HG03097 (cell line): Measurements from ENCODE around the gene MANF.
"Not testable (repeated sequence)": the region's sequence is repeated elsewhere in the genome, so short reads cannot be mapped to it uniquely, and the experiment has no call there.

Experiments used
- ATAC-seq: cut with Tn5 transposase; IDR thresholded peaks from one replicate; pipeline ENCODE4 v1.9.1; 2021; ENCODE audit not compliant: unreplicated experiment, low FRiP score

MANF gene

DNA sequence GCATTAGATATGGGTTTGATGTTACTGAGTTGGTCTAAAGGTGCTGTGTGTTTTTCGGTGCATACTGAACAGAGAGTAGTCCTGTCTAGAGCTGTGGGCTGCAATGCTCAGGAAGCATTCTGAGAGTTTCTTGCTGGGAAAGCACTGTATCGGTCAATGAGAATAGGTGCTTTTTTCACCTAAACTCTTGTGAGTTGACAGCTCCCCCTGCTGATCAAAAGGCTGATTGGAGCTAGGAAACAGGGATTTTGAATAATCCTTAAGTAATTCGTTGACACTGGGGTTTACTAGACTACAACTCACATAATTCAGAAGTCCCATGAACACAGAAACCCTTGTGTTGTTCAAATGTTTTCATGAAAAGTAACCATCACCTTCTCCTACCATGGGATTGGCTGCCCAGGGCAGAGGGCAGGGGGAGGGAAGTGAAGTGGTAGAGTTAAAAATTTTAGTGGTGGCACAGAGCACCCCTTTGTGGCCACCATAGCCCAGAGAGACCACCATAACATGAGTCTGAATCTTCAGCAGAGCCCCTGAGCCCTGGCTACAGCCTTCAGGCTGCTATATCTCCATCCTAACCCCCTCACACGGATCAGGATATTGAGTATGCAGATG, 13.0 kb upstream of the MANF start:
- no peak for ATAC-seq

DNA sequence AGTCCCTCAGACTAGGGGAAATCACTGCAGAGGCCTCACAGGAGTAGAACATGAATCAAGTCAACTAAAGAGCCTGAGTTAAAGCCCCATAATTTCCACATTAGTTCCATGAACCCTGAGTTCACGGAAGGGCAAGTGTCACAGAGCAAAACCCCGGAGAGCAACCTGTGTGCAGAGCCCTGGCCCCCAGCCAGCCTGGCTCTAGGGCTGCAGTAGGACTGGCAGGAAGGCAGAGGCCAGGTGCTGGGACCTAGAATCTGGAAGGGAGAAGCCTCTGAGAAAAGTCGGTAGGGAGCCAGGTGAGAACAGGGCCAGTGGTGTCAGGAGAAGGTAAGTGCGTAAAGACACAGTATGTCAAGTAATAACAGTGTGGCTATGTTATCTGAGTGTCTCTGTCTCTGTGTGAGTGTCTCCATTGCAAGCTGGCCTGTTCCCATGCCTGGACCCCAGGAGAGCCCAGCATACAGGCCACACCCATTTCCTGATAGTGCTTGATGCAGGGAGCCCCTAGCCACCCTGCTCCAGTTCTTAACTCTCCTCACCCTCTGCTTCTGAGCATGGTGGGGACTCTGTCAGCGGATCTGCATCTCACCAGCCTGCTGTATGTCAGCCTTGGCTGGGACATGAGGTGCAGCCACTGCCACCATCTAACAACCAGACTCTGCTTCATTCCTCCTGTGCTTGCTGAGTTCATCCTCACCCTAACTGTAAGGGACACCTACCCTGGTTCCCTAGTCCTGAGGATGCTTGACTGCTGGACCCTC, 11.3 kb upstream of the MANF start:
- ATAC-seq: no peak

DNA sequence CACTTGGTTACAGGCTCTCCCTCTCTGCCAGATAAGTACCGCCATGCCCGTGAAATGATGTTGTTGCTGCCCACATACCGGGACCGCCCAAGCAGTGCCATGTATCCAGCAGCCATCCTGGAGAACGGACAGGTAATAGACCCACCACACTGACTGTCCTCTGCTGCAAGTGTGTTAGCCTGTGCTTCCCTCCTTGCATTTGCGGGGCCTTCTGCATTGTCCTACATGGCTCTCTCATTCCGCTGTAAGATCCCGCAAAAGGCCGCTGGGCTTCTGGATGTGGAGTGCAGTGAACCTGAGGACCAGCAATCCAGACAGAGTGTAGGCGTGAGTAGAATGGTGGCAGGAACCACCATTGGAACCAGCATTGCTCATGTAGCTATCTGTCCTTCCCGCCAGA, 10.6 kb upstream of the MANF start:
- no peak for ATAC-seq

DNA sequence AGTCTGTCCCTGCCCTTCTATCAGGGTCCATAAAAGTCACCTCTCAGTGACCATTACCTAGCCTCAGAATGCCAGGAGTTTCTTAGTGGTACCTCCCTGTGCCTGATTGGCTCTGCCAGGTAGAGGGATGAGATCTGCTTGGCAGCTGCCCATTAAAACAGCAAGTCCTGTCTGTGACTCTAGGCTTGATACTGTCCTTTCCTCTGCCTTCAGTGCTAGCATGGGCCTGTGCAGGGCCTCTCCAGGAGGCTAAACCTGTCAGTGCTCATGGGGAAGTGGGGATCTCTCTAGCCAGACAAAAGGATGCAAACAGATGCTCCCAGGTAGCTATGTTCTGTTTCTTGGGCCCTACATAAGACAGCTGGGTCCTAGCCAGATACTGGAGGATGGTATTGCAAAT, 10.0 kb upstream of the MANF start:
- no peak for ATAC-seq

DNA sequence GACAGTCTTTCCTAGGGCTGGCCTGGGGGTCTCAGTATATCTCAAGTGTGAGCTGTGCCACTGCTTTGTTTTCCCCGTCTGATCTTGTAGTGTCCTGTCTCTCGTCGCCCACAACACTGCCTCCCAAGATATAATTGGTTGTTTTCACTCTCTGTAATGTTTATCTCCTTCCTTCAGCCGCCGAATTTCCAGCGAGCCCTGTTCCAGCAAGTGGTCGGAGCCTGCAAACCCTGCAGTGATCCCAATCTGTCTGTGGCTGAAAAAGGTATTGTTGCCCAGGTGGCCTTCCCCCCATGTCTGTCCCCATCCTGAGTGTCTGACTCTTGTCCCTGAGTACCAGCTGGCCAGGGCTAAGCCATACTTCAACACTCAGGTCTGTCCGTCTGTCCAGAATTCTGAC, 9.5 kb upstream of the MANF start:
- ATAC-seq: no peak

DNA sequence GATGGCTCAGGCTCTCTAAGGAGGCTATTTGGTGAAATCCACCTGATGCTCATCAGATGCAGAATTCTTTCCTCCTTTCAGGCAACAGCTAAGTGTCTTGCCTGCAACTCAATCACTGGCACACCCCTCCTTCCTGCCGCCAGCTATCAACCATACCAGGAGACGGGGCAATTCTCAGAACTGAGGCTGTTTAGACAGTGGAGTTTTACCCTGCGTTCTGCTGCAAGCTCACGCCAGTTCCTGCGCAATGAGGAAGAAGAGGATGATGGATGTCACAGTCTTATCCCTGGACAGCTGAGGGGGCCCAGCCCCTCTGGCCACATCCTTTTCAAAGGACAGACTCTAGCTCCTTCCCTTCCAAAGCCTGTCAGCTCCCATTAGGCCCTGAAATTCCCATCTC, 7.0 kb upstream of the MANF start:
- ATAC-seq: no peak

DNA sequence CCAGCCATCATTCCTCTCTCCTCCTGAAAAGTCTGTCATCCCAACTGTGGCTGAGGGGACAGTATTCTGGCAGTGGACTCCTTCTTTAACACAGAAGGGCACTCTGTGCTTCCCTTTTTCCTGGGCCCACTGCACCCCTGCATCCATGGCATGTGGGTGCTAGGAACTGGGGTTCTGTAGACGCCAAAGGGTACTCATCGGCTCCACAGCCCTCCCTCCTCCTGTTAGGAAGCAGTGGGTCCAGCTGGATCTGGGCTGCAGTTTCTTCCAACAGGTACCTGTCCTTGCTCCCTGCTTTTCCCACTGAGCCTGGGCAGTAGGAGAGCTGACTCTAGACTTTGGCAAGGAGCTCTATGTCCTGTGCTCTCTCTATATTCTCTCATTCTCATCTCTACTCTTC, 6.4 kb upstream of the MANF start:
- ATAC-seq: no peak

DNA sequence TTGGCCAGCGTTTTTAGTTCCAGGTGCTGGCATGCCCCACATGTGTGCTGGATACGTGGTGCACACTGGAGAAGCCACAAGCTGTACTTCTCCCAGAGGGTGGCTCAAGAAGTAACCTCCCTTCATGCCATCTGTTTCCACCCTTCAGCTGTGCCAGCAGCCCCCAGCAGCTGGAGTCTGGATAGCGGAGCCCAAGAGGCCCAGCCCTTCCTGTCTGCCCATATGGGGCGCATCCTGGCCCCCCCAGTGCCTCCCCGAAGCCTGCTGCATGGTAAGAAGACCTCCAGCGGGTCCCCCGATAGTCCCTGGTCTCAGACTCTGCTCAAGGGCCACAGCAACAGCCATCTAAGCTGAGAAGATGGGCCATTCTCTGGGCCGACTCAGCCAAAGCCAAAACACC, 5.8 kb upstream of the MANF start:
- ATAC-seq: no peak

DNA sequence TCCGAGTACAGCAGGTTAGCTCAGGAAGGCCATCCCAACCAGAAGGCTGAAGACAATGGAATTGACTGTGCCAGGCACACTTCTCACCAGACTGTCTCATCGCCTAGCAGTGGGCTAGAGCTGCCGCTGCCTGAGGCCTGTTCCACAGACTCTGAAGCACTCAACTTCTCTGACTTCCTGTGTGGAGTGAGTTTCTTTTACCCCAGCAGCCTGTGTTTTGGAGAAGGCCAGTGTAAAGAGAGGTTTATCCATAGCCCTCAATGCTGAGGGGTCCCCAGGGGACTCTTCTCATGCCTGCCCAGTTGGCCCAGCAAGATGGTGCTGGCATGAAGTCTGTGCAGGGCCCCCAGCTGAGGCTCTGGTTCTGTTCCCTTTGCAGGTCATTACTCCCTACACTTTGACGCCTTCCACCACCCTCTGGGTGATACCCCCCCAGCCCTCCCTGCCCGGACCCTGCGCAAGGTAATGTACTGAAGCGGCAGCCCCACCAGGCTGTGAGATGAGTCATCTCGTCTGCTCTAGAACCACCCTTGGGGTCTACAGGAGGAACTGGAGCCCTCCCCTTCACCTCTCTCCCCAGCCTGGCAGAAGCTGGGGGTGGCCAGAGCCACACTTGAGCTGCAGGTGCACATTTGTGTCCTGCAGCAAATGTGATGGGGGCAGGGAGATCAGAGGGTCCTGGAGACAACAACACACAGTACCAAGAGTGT, 5.2 kb upstream of the MANF start:
- no peak for ATAC-seq

DNA sequence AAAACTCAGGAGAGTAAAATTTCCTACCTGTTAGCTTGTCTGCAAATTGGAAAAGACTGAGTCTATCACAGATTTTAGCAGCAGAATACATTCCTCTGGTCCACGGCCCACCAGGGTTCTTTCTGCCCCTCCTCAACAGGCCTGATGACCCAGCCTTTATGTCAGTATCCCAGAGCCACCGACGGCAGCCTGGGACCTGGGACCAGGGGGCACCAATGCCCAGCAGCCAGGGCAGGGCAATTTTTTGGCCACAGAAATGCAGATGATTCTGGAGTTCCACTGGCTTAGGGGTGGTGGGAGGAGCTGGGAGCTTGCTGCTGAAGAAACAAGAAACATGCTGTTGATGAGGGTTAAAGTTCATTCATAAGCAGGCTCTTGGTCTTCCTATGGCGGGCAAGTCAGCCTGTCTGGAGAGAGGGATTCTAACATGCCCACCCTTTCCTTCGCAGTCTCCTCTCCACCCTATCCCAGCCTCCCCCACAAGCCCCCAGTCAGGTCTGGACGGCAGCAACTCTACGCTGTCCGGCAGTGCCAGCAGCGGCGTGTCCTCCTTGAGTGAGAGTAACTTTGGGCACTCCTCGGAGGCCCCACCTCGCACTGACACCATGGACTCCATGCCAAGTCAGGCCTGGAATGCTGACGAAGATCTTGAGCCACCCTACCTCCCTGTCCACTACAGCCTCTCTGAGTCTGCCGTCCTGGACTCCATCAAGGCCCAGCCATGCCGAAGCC, 4.3 kb upstream of the MANF start:
- no peak for ATAC-seq

DNA sequence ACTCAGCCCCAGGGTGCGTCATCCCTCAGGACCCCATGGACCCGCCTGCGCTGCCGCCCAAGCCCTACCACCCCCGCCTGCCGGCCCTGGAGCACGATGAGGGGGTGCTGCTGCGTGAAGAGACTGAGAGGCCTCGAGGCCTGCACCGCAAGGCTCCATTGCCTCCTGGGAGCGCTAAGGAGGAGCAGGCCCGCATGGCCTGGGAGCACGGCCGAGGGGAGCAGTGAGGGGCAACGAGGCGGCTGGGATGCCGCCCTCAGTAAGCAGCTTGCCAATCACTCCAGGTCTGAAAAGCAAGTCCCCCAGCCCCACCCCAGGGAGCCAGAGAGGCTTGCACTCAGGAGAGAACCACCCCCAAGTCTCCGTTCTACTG, 3.8 kb upstream of the MANF start:
- ATAC-seq: no peak

DNA sequence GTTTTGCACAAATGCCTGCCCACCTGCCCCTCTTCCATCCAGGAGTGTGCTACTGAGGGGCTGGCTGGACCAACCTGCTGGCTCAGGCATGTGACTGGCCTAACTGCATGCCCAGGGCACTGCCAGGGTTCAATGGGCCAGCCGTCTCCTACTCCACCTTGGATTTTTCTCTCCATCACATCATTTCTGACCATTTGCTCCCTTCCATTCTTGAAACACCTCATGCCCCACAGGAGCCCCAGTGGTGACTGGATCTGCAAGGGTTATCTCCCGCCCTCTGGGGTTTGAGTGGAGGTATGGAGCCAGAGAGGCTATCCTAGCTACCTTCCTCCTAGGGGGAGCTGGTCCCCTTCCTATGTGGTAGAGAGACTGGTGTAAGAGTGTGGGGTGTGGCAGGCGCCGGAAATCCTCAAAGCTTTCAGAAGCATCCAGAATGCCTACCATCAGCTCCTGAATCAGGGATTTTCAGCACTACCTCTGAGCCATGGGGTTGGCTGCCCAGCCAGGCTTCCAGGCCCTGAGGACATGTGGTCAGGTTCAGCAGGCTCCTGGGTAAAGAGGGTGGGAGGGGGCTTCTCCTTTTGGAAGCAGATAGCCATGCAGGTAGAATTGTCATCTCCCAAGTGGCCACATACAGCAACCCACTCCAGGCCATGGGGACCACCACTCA, 2.9 kb upstream of the MANF start:
- no peak for ATAC-seq

DNA sequence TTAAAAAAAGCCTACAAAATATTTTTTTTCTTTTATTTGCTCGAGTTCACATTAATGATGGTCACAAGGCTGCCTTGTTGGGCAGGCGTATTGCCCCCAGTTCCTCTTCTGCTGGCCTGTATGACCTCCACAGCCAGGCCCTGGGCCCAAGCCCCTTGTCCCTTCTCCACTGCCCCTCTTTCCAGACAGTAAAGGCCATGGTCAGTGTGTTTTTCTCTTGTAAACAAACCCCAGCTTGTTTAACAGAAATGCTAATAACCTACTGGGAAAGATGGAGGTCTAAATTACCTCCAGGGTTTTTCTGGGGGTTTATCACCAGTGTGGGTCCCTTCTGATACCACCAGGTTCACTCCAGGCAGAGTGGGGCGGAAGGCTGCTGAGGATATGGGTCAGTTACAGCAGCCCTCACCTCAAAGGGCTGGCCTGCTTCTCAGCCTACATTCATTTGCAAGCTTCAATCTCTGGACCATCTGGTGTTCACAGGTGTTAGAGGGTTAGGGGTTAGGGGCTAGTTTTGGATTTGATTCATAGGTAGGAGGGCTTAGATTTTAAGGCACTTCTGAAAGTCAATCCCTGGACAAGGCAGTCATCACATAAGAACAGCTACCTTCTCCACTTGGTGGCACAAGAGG, 2.0 kb upstream of the MANF start:
- ATAC-seq: no peak

DNA sequence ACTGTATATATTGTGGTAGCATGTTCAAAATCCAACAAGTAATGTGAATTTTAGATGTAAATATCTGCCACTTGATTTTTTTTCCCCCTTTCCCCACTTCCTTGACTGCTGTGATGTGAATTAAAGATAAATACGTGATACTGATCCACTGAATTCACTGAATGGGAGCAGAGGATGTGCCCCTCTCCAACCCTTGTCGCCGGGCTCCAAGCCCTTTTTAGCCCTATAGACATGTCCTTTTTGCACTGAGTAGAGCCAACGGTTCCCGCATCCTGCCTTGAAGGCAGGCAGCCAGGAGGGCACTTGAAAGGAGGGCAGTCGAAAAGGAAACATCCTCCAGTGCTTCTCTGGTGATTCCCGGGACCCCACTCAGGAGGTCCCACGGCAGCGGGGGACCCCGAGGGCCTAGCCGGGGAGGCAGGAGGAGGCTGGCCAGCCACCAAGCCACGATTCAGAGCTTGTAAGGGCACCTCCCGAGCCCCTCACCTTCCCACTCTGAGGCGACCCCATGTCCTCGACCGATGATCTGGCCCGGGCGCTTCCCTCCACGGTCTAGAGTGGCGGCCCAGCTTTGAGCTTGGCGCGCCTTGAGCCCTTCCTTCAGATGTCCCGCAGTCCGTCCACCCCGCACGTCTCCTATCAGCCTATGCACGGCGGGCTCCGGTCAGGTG, 901 bp upstream of the MANF start:
- ATAC-seq: peak; percentile 14

DNA sequence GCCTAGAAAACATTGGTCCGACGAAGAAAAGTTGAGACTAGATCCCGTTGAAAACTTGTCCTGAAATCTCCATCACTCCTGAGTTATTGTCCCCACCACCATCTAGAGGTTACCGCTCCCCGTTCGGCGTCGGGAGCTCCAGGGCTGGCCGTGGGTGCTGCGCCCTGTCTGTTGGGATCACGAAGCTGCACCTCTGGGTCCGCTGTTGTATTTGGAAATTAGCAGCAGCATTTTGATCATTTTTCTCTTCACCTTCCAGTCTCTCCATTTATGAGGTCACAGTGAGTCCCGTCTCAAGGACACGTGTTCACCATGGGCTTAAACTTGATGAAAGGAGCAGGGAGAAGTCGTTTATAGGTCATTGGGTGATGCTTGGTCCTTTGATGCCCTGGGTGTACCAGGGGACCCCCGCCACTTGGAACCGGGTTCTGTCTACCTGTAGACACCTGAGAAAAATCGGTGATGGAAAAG, 565 bp downstream of the MANF start:
- ATAC-seq: no peak

DNA sequence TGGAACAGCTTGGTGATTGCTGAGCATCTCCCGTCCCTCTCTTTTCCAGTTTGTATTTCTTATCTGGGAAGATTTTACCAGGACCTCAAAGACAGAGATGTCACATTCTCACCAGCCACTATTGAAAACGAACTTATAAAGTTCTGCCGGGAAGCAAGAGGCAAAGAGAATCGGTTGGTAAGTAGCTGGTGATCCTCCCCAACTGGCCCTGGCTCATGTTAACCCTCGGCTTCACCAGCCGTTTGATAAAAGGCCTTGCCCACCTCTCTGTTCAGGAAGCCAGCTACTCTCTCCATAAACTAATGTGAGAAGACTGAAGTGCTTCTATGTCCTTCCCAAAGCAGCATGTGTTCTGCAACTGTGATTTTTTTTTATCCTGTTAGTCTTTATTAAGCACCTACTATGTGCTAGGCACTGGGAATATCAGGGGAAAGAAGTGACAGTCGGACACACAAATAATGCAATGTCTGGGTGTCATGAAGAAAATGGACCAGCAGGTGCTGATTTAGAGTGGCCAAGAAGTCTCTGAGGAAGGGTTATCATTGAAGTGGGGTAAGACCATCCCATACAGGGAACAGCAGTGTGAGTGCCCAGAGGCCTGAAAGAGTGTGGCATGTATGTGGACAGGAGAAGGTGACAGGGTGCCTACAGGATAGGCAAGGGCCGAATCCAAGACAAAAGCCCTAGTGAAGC, 1.2 kb downstream of the MANF start:
- ATAC-seq: no peak

DNA sequence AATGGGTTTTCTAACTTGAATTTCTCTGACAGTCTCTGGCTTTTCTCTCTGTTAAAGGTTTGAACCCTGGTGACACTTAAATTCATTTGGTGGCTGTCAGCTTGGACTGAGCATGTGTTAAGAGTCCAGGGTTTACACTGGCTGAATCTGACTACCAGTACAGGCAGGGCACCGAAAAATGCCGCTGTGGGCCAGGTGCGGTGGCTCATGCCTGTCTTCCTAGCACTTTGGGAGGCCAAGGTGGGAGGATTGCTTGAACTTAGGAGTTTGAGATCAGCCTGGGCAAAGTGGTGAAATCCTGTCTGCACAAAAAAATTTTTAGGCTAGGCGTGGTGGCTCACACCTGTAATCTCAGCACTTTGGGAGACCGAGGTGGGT, 1.8 kb downstream of the MANF start:
- ATAC-seq: no peak

DNA sequence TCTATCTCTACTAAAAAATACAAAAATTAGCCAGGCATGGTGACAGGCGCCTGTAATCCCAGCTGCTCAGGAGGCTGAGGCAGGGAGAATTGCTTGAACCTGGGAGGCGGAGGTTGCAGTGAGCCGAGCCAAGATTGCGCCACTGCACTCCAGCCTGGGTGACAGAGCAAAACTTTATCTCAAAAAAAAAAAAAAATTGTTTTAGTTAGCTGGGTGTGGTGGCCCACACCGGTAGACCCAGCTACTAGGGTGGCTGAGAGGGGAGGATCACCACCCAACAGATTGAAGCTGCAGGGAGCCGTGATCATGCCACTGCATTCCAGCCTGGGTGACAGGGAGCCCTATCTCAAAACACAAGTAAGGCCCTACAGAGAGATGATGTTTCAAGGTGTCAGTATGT, 2.2 kb downstream of the MANF start:
- not testable (repeated sequence) for ATAC-seq
